Measurements from ENCODE around the gene NOTCH1. TPM values are rescaled to one million over a fixed set of nuclear protein-coding genes. Genes with fewer than 3 reads are reported as not detected.
A peak's percentile ranks its signal among the peaks of the same experiment; 100 is the strongest.

Gene NOTCH1
- total RNA-seq, 1 experiment from 2014 or later = 37.2 TPM

DNA sequence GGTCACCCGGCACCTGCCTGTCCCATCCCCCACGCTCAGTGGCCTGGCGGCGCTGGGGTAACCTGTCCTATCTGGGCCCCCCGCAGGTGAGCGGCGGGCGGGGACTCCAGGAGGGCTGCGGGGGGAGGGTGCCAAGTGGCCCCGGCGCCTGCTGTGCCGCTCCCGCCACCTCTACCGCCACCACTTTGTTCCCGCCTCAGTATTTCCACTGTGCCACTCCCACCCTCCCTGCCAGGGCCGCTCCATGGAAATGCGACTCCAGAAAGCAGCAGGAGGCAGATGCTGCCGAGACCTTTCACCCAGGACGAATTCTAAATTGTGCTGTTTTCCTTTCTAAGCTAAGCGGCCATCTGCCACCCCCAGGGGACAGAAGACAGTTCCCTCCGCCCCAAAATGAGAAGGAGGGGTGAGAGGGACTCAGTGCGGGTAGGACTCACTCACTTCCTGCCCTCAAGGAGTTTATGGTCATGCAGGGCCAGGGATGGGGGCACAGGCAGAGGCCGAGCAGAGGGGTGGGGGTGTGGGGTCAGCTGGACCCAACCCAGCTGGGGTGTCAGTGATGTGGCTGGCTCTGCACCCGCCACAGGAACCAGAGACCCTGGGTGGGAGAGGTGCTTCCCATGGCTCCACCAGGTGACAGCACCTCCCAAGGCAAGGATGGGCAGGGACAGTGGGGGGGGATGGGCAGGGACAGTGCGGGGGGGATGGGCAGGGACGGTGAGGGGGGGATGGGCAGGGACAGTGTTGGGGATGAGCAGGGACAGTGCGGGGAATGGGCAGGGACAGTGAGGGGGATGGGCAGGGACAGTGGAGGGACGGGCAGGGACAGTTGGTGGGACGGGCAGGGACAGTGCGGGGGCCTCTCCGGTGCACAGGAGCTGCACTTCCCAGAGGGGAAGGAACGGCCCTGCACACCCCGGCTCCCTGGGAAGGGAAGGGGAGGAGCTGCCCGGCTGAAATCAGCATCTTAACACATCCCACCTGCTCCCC, 17.8 kb downstream of the NOTCH1 start:
- no peaks in the 10 kb centered on the region for H3K9me3 ChIP-seq (ENCODE audit: low read depth, low read length, poor library complexity, severe bottlenecking)
- ChIA-PET POLR2A (ENCODE audit: low non-redundant PET) (no interaction called here), CTCF (no interaction called here)
- intact Hi-C loops (cut with micrococcal nuclease; ENCODE audit: unreplicated experiment) = no loop called here
- TF ChIP-seq EZH2 (IDR thresholded peaks at IDR 0.05; ENCODE audit: borderline replicate concordance, low read depth, low read length, poor library complexity, severe bottlenecking) = no peak
- TF ChIP-seq, protein P1, sequence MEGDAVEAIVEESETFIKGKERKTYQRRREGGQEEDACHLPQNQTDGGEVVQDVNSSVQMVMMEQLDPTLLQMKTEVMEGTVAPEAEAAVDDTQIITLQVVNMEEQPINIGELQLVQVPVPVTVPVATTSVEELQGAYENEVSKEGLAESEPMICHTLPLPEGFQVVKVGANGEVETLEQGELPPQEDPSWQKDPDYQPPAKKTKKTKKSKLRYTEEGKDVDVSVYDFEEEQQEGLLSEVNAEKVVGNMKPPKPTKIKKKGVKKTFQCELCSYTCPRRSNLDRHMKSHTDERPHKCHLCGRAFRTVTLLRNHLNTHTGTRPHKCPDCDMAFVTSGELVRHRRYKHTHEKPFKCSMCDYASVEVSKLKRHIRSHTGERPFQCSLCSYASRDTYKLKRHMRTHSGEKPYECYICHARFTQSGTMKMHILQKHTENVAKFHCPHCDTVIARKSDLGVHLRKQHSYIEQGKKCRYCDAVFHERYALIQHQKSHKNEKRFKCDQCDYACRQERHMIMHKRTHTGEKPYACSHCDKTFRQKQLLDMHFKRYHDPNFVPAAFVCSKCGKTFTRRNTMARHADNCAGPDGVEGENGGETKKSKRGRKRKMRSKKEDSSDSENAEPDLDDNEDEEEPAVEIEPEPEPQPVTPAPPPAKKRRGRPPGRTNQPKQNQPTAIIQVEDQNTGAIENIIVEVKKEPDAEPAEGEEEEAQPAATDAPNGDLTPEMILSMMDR (conservative IDR thresholded peaks at IDR 0.05; ENCODE audit: low read depth, low read length) = no peak
- H3K27ac ChIP-seq (ENCODE audit: low read depth, low read length, poor library complexity, severe bottlenecking) = no peak overlapping the region
- no TSS peak for BruUV-seq (replicated peaks)
- H3K4me1 ChIP-seq (ENCODE audit: insufficient read depth, low read length, poor library complexity, severe bottlenecking) = peaks cover 14% of the 10 kb centered on the region
- no peaks in the 10 kb centered on the region for H3K27me3 ChIP-seq (replicated peaks; ENCODE audit: insufficient read depth, low read depth, low read length, poor library complexity)
- no peak overlapping the region for H3K4me3 ChIP-seq (ENCODE audit: low read depth, low read length, poor library complexity, severe bottlenecking)
- no peaks in the 10 kb centered on the region for H3K36me3 ChIP-seq (ENCODE audit: insufficient read depth, low read length, poor library complexity, severe bottlenecking)
- DNase-seq (ENCODE audit: low spot score) = peak; percentile 49

DNA sequence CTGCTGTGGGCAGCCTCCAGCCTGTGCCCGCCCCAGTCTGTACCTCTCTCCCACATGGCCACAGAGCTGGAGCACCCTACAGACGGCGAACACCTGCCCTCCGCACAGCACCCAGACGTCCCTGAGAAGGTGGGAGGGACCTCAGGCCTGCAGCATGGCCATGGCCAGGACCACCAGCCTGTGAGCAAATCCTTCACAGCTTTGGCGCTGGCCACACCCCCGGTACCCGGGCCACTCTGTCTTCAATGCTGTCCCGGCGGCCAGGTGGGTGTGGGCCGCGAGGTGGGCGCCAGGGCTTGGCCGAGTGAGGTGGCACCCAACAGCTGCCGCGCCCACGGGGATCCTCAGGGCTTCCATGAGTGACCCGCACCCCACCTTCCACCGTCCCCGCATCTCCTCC, 18.7 kb downstream of the NOTCH1 start:
- BruUV-seq (replicated peaks) = no TSS peak
- Histone ChIP-seq H3K9me3 (ENCODE audit: low read depth, low read length, poor library complexity, severe bottlenecking) (no peaks in the 10 kb centered on the region), H3K36me3 (ENCODE audit: insufficient read depth, low read length, poor library complexity, severe bottlenecking) (no peaks in the 10 kb centered on the region), H3K4me1 (ENCODE audit: insufficient read depth, low read length, poor library complexity, severe bottlenecking) (peaks cover 14% of the 10 kb centered on the region), H3K27ac (ENCODE audit: low read depth, low read length, poor library complexity, severe bottlenecking) (no peak overlapping the region), H3K27me3 (replicated peaks; ENCODE audit: insufficient read depth, low read depth, low read length, poor library complexity) (no peaks in the 10 kb centered on the region), H3K4me3 (ENCODE audit: low read depth, low read length, poor library complexity, severe bottlenecking) (no peak overlapping the region)
- TF ChIP-seq, protein P1 (conservative IDR thresholded peaks at IDR 0.05; ENCODE audit: low read depth, low read length) = no peak
- no peak for TF ChIP-seq EZH2 (IDR thresholded peaks at IDR 0.05; ENCODE audit: borderline replicate concordance, low read depth, low read length, poor library complexity, severe bottlenecking)
- ChIA-PET CTCF (no interaction called here), POLR2A (ENCODE audit: low non-redundant PET) (no interaction called here)
- intact Hi-C loops (cut with micrococcal nuclease; ENCODE audit: unreplicated experiment) = no loop called here
- DNase-seq (ENCODE audit: low spot score) = no peak

DNA sequence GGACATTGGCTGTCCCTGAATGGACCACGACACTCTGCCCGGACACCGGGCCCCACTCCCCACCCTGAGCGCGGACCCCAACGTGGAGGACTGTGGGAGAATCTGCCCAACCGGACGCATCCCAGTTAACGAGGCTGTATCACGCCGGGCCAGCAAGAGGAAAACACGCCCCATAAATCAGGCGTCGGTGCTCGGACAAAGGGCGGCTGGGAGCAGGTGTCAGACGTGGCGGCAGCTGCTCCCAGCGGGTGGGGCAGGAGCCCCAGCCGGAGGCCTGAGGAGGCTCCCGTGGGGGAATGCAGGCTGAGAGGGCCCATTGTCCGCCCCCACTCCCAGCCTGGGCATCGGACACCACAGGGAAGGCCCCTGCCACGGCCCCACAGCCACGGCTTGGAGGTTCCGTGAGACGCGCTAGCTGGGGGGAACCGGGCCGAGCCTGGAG, 19.2 kb downstream of the NOTCH1 start:
- BruUV-seq (replicated peaks) = no TSS peak
- Histone ChIP-seq H3K4me1 (ENCODE audit: insufficient read depth, low read length, poor library complexity, severe bottlenecking) (peaks cover 12% of the 10 kb centered on the region), H3K27ac (ENCODE audit: low read depth, low read length, poor library complexity, severe bottlenecking) (no peak overlapping the region), H3K36me3 (ENCODE audit: insufficient read depth, low read length, poor library complexity, severe bottlenecking) (no peaks in the 10 kb centered on the region), H3K27me3 (replicated peaks; ENCODE audit: insufficient read depth, low read depth, low read length, poor library complexity) (no peaks in the 10 kb centered on the region), H3K9me3 (ENCODE audit: low read depth, low read length, poor library complexity, severe bottlenecking) (no peaks in the 10 kb centered on the region), H3K4me3 (ENCODE audit: low read depth, low read length, poor library complexity, severe bottlenecking) (no peak overlapping the region)
- POLR2A ChIA-PET (ENCODE audit: low non-redundant PET) = no interaction called here
- CTCF ChIA-PET = no interaction called here
- no peak for TF ChIP-seq EZH2 (IDR thresholded peaks at IDR 0.05; ENCODE audit: borderline replicate concordance, low read depth, low read length, poor library complexity, severe bottlenecking)
- TF ChIP-seq, protein P1 (conservative IDR thresholded peaks at IDR 0.05; ENCODE audit: low read depth, low read length) = no peak
- intact Hi-C loops (cut with micrococcal nuclease; ENCODE audit: unreplicated experiment) = no loop called here
- DNase-seq (ENCODE audit: low spot score) = no peak

All from A673 (cell line).